Liver (tissue), 3 donors: ENCODE results near the gene HNRNPDL.
"Not testable (repeated sequence)": the region's sequence is repeated elsewhere in the genome, so short reads cannot be mapped to it uniquely, and the experiment has no call there.

Experiments used
- ATF3 ChIP-seq: IDR thresholded peaks from 2 replicates; pipeline ENCODE4 v1.6.1; 2016; ENCODE audit warnings: antibody characterized with exemption
- EGR1 ChIP-seq, 2 donors: IDR thresholded peaks; 2 replicates each; pipeline ENCODE4 v1.6.1; 2016 to 2018; ENCODE audit warnings: antibody characterized with exemption in 2 of 2, low read depth in 2 of 2
- FOXA1 ChIP-seq: IDR thresholded peaks from 2 replicates; pipeline ENCODE4 v1.6.1; 2016; ENCODE audit warnings: antibody characterized with exemption
- GABPA ChIP-seq, 2 donors: IDR thresholded peaks in 1 of 2; conservative IDR thresholded peaks in 1 of 2; 2 replicates each; pipeline ENCODE4 v1.6.1; 2016; ENCODE audit warnings: antibody characterized with exemption in 2 of 2, mild to moderate bottlenecking in 1 of 2, moderate library complexity in 1 of 2
- JUND ChIP-seq, 2 donors: IDR thresholded peaks; 2 replicates each; pipeline ENCODE4 v1.6.1; 2016; ENCODE audit warnings: antibody characterized with exemption in 2 of 2
- NR2F2 ChIP-seq: IDR thresholded peaks from 2 replicates; pipeline ENCODE4 v1.6.1; 2016; ENCODE audit warnings: antibody characterized with exemption
- RAD21 ChIP-seq, 2 donors: IDR thresholded peaks; 2 replicates each; pipeline ENCODE4 v1.6.1; 2016; ENCODE audit warnings: antibody characterized with exemption in 2 of 2, mild to moderate bottlenecking in 2 of 2
- REST ChIP-seq: IDR thresholded peaks from 2 replicates; pipeline ENCODE4 v1.6.1; 2016; ENCODE audit warnings: antibody characterized with exemption, mild to moderate bottlenecking
- RXRA ChIP-seq, 2 donors: IDR thresholded peaks; 2 replicates each; pipeline ENCODE4 v1.6.1; 2017 to 2018; ENCODE audit warnings: antibody characterized with exemption in 2 of 2, mild to moderate bottlenecking in 1 of 2
- SP1 ChIP-seq: IDR thresholded peaks from 2 replicates; pipeline ENCODE4 v1.6.1; 2018; ENCODE audit warnings: antibody characterized with exemption, mild to moderate bottlenecking
- TAF1 ChIP-seq: conservative IDR thresholded peaks from 2 replicates; pipeline ENCODE4 v1.6.1; 2016; ENCODE audit warnings: antibody characterized with exemption, mild to moderate bottlenecking
- TF ChIP-seq, protein P1 (sequence below): fragments of 150-350 bp; IDR thresholded peaks from 2 replicates; pipeline ENCODE4 v1.5.1; 2017; ENCODE audit warnings: improper control_type of control experiment, low read depth, low read length; ENCODE audit not compliant: missing input control
- TF ChIP-seq, protein P2 (sequence below): IDR thresholded peaks from 2 replicates; pipeline ENCODE4 v1.6.1; 2016; ENCODE audit warnings: antibody characterized with exemption
- TF ChIP-seq, protein P3 (sequence below): IDR thresholded peaks from 2 replicates; pipeline ENCODE4 v1.6.1; 2016; ENCODE audit warnings: antibody characterized with exemption
- donor health status: healthy.
- donor health status: healthy.

DNA sequence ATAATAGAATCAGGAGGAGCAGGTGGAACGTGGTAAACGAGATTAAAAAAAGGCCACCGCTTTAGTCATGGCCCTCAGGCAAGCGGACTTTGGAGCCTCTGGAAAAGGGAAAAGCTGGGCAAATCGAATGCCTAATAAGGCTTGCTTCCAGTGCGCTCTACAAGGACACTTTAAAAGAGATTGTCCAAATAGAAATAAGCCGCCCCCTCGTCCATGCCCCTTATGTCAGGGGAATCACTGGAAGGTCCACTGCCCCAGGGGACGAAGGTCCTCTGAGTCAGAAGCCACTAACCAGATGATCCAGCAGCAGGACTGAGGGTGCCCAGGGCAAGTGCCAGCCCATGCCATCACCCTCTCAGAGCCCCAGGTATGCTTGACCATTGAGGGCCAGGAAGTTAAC lies 47.2 kb upstream of the HNRNPDL start:
- TF ChIP-seq, protein P1, sequence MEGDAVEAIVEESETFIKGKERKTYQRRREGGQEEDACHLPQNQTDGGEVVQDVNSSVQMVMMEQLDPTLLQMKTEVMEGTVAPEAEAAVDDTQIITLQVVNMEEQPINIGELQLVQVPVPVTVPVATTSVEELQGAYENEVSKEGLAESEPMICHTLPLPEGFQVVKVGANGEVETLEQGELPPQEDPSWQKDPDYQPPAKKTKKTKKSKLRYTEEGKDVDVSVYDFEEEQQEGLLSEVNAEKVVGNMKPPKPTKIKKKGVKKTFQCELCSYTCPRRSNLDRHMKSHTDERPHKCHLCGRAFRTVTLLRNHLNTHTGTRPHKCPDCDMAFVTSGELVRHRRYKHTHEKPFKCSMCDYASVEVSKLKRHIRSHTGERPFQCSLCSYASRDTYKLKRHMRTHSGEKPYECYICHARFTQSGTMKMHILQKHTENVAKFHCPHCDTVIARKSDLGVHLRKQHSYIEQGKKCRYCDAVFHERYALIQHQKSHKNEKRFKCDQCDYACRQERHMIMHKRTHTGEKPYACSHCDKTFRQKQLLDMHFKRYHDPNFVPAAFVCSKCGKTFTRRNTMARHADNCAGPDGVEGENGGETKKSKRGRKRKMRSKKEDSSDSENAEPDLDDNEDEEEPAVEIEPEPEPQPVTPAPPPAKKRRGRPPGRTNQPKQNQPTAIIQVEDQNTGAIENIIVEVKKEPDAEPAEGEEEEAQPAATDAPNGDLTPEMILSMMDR: not testable (repeated sequence)
- TF ChIP-seq, protein P2, sequence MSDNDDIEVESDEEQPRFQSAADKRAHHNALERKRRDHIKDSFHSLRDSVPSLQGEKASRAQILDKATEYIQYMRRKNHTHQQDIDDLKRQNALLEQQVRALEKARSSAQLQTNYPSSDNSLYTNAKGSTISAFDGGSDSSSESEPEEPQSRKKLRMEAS: not testable (repeated sequence)
- not testable (repeated sequence) for TF ChIP-seq REST; FOXA1; NR2F2; GABPA (IDR thresholded peaks at IDR 0.05 in 1 of 2, conservative IDR thresholded peaks at IDR 0.05 in 1 of 2); TAF1; EGR1 (IDR thresholded peaks at IDR 0.05; ENCODE audit: low read depth in 2 of 2)
- peak; percentile 62 for TF ChIP-seq ATF3
- TF ChIP-seq, protein P3, sequence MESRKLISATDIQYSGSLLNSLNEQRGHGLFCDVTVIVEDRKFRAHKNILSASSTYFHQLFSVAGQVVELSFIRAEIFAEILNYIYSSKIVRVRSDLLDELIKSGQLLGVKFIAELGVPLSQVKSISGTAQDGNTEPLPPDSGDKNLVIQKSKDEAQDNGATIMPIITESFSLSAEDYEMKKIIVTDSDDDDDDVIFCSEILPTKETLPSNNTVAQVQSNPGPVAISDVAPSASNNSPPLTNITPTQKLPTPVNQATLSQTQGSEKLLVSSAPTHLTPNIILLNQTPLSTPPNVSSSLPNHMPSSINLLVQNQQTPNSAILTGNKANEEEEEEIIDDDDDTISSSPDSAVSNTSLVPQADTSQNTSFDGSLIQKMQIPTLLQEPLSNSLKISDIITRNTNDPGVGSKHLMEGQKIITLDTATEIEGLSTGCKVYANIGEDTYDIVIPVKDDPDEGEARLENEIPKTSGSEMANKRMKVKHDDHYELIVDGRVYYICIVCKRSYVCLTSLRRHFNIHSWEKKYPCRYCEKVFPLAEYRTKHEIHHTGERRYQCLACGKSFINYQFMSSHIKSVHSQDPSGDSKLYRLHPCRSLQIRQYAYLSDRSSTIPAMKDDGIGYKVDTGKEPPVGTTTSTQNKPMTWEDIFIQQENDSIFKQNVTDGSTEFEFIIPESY: not testable (repeated sequence)
- TF ChIP-seq RXRA (IDR thresholded peaks at IDR 0.05): peak; percentile 63 to 64
- peak; percentile 84 for TF ChIP-seq SP1
- peak; percentile 16 to 50 for TF ChIP-seq JUND (IDR thresholded peaks at IDR 0.05)
- peak in 1 of 2 donors; percentile 30 for TF ChIP-seq RAD21 (IDR thresholded peaks at IDR 0.05)
